HG02588 (cell line): ENCODE measurements around the gene PACRGL.
"Not testable (repeated sequence)": the region's sequence is repeated elsewhere in the genome, so short reads cannot be mapped to it uniquely, and the experiment has no call there.

Experiments used
- ATAC-seq: cut with Tn5 transposase; IDR thresholded peaks from one replicate; pipeline ENCODE4 v1.9.1; 2021; ENCODE audit warnings: mild to moderate bottlenecking, moderate library complexity; ENCODE audit not compliant: unreplicated experiment

Gene PACRGL

GRCh38 chr4:20723019-20723418, 22.8 kb downstream of the PACRGL start:
- ATAC-seq = no peak

- ATAC-seq = no peak
These were observed 23.2 kb downstream of the PACRGL start for GRCh38 chr4:20723463-20723862.

- no peak for ATAC-seq
These were observed 24.7 kb downstream of the PACRGL start for GRCh38 chr4:20724915-20725314.

- no peak for ATAC-seq
These were observed 35.7 kb downstream of the PACRGL start for GRCh38 chr4:20735931-20736330.

- not testable (repeated sequence) for ATAC-seq
These were observed 45.7 kb downstream of the PACRGL start for GRCh38 chr4:20746000-20746399.

GRCh38 chr4:20752641-20753040, 52.4 kb downstream of the PACRGL start:
- no peak for ATAC-seq

GRCh38 chr4:20754036-20754435, 53.8 kb downstream of the PACRGL start:
- no peak for ATAC-seq

GRCh38 chr4:20760053-20760452, 59.8 kb downstream of the PACRGL start:
- ATAC-seq = no peak

- no peak for ATAC-seq
These were observed 61.1 kb downstream of the PACRGL start for GRCh38 chr4:20761382-20761781.

- ATAC-seq = no peak
These were observed 61.6 kb downstream of the PACRGL start for GRCh38 chr4:20761826-20762225.

- ATAC-seq = no peak
These were observed 64.2 kb downstream of the PACRGL start for GRCh38 chr4:20764366-20764992.

- ATAC-seq = peak; percentile 59
These were observed 73.1 kb downstream of the PACRGL start for GRCh38 chr4:20773144-20773997.

- ATAC-seq = no peak
These were observed 78.6 kb downstream of the PACRGL start for GRCh38 chr4:20778896-20779295.

- not testable (repeated sequence) for ATAC-seq
These were observed 82.9 kb downstream of the PACRGL start for GRCh38 chr4:20783134-20783533.

- ATAC-seq = no peak
These were observed 87.8 kb downstream of the PACRGL start for GRCh38 chr4:20787940-20788665.
